A673 (cell line): ENCODE results near the gene GABRB1. TPM values are rescaled to one million over a fixed set of nuclear protein-coding genes. Genes with fewer than 3 reads are reported as not detected.

Experiments used
- BruUV-seq: library from RNA; stranded (reverse); fragments of 400-500 nt; replicated peaks from 2 replicates; lab custom pipeline; 2021; lab: Mats Ljungman, UMichigan
- CTCF ChIA-PET: fragments of 300-600 bp; sonication (Branson Sonifier 250); formaldehyde crosslinking; loops from one replicate; lab custom pipeline; 2022; ENCODE audit warnings: antibody characterized with exemption; lab: Charles Lee
- POLR2A ChIA-PET: fragments of 300-600 bp; sonication (Branson Sonifier 250); formaldehyde crosslinking; loops from one replicate; lab custom pipeline; 2022; ENCODE audit warnings: antibody characterized with exemption; ENCODE audit not compliant: low non-redundant PET; lab: Charles Lee
- DNase-seq: peaks from one replicate; pipeline ENCODE4 v3.0.0-alpha.2; 2015; ENCODE audit warnings: low spot score
- H3K27ac ChIP-seq: fragments of 200-600 bp; sonication (generic); 2 replicates; pipeline ENCODE4 v1.5.1; 2016; ENCODE audit warnings: mixed run types, low read depth, mild to moderate bottlenecking, mixed read lengths, antibody characterized with exemption, low read length; ENCODE audit not compliant: poor library complexity, severe bottlenecking
- H3K27me3 ChIP-seq: fragments of 200-600 bp; sonication (generic); replicated peaks from 2 replicates; pipeline ENCODE4 v1.6.1; 2017; ENCODE audit warnings: mixed run types, low read depth, mild to moderate bottlenecking, mixed read lengths, antibody characterized with exemption, low read length; ENCODE audit not compliant: insufficient read depth, poor library complexity
- H3K36me3 ChIP-seq: fragments of 200-600 bp; sonication (generic); 2 replicates; pipeline ENCODE4 v1.6.1; 2016; ENCODE audit warnings: mixed run types, mild to moderate bottlenecking, mixed read lengths, antibody characterized with exemption, low read length; ENCODE audit not compliant: insufficient read depth, poor library complexity, severe bottlenecking
- H3K4me1 ChIP-seq: fragments of 200-600 bp; sonication (generic); 2 replicates; pipeline ENCODE4 v1.6.1; 2017; ENCODE audit warnings: mixed run types, mild to moderate bottlenecking, mixed read lengths, antibody characterized with exemption, low read length; ENCODE audit not compliant: insufficient read depth, poor library complexity, severe bottlenecking
- H3K4me3 ChIP-seq: fragments of 200-600 bp; sonication (generic); 2 replicates; pipeline ENCODE4 v1.5.1; 2016; ENCODE audit warnings: low read depth, mixed run types, mild to moderate bottlenecking, mixed read lengths, low read length; ENCODE audit not compliant: poor library complexity, severe bottlenecking
- H3K9me3 ChIP-seq: fragments of 200-600 bp; sonication (generic); 2 replicates; pipeline ENCODE4 v1.6.1; 2016; ENCODE audit warnings: mixed run types, low read depth, mild to moderate bottlenecking, mixed read lengths, antibody characterized with exemption, low read length; ENCODE audit not compliant: poor library complexity, severe bottlenecking
- CTCF ChIP-seq: fragments of 300-800, 200-600 bp; sonication (generic); conservative IDR thresholded peaks from 2 replicates; pipeline ENCODE4 v1.5.1; 2017; ENCODE audit warnings: low read depth, mild to moderate bottlenecking, antibody characterized with exemption, low read length, moderate library complexity, mixed read lengths
- EZH2 ChIP-seq: fragments of 200-600 bp; sonication (generic); IDR thresholded peaks from 2 replicates; pipeline ENCODE4 v1.6.1; 2017; ENCODE audit warnings: borderline replicate concordance, low read depth, mild to moderate bottlenecking, mixed read lengths, antibody characterized with exemption, low read length; ENCODE audit not compliant: poor library complexity, severe bottlenecking
- intact Hi-C: fragments of 100-400 bp; cut with micrococcal nuclease; formaldehyde crosslinking; loops from one replicate; pipeline ENCODE4 v1.10.0; 2022; ENCODE audit not compliant: unreplicated experiment
- total RNA-seq: library from RNA; stranded (reverse); gene quantifications from 2 replicates; pipeline ENCODE4 v1.2.3, GENCODE V29; 2021

GABRB1 gene
- total RNA-seq, 1 experiment from 2014 or later = 1.0 TPM

GRCh38 chr4:47084795-47085194, 53.4 kb downstream of the GABRB1 start:
- no peak overlapping the region for H3K4me3 ChIP-seq
- POLR2A ChIA-PET = no interaction called here
- H3K27ac ChIP-seq = no peak overlapping the region
- no peaks in the 10 kb centered on the region for H3K36me3 ChIP-seq
- H3K4me1 ChIP-seq = no peaks in the 10 kb centered on the region
- intact Hi-C loops = no loop called here
- DNase-seq = no peak
- no TSS peak for BruUV-seq
- H3K27me3 ChIP-seq = no peaks in the 10 kb centered on the region
- CTCF ChIA-PET = no interaction called here
- TF ChIP-seq CTCF = no peak
- no peaks in the 10 kb centered on the region for H3K9me3 ChIP-seq

- DNase-seq = no peak
- Histone ChIP-seq H3K4me3 (no peak overlapping the region), H3K4me1 (no peaks in the 10 kb centered on the region), H3K9me3 (no peaks in the 10 kb centered on the region), H3K27me3 (no peaks in the 10 kb centered on the region), H3K27ac (no peak overlapping the region), H3K36me3 (no peaks in the 10 kb centered on the region)
- no peak for TF ChIP-seq CTCF
- no peak for TF ChIP-seq EZH2
- intact Hi-C loops = no loop called here
- ChIA-PET POLR2A (no interaction called here), CTCF (interaction anchor here (0.6 kb wide), 1 partner anchor 94 kb away, joined by 3 read pairs; no protein-coding TSS in a partner anchor)
- BruUV-seq = no TSS peak
Measured at GRCh38 chr4:47088298-47088697, 56.9 kb downstream of the GABRB1 start.

GRCh38 chr4:47095884-47096283, 64.5 kb downstream of the GABRB1 start:
- Histone ChIP-seq H3K27me3 (peaks cover 5% of the 10 kb centered on the region), H3K27ac (no peak overlapping the region), H3K9me3 (no peaks in the 10 kb centered on the region), H3K36me3 (no peaks in the 10 kb centered on the region), H3K4me3 (no peak overlapping the region), H3K4me1 (no peaks in the 10 kb centered on the region)
- POLR2A ChIA-PET = no interaction called here
- CTCF ChIA-PET = no interaction called here
- intact Hi-C loops = no loop called here
- no TSS peak for BruUV-seq
- TF ChIP-seq CTCF (no peak), EZH2 (no peak)
- DNase-seq = no peak
